GM19324 (cell line): ENCODE data around the gene LIPG.
"Not testable (repeated sequence)": the region's sequence is repeated elsewhere in the genome, so short reads cannot be mapped to it uniquely, and the experiment has no call there.

Experiments used
- ATAC-seq: cut with Tn5 transposase; IDR thresholded peaks from one replicate; pipeline ENCODE4 v1.9.1; 2021; ENCODE audit warnings: mild to moderate bottlenecking, moderate library complexity; ENCODE audit not compliant: unreplicated experiment, low FRiP score

The LIPG gene

DNA sequence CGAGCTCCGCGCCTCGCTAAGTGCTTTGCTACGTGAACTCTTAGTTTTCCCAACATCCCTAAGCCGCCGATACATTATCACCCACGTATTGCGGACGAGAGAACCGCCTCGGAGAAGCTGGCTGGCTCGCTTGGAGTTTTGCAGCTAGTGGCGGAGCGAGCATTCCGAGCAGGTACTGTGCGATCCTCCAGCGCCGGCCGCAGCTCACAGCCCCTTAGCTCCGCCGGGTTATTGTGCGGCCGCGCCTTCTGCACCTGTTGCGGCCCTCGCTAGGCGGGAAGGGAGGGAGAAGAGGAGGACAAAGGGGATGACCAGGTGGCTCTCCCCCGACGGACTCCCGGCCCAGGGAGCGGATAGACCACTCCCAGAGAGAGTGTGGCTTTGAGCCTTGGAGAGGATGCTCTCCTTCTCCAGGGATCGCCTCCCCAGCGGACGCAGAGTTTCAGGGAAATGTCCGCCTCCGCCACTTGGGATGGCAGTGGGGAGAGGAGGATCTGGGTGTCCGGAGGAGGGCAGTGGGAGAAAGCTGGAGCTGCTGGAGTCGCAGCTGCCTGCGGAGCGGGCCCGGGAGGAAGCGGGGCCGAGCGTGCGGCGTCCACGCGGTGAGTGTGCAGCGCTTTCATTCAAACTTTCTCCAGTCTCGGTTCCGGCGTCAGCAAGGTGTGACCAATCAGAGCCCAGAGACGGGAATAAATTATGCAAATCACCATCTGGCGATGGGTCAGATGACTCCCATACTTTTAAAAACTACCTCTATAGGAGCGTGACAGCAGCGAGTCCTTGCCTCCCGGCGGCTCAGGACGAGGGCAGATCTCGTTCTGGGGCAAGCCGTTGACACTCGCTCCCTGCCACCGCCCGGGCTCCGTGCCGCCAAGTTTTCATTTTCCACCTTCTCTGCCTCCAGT lies at the start of gene LIPG:
Gene LIPG, plus strand, starts transcription at position 769 of the 905 bp plus-strand sequence. CDS start 252 bp downstream, outside the sequence.
- ATAC-seq: no peak

DNA sequence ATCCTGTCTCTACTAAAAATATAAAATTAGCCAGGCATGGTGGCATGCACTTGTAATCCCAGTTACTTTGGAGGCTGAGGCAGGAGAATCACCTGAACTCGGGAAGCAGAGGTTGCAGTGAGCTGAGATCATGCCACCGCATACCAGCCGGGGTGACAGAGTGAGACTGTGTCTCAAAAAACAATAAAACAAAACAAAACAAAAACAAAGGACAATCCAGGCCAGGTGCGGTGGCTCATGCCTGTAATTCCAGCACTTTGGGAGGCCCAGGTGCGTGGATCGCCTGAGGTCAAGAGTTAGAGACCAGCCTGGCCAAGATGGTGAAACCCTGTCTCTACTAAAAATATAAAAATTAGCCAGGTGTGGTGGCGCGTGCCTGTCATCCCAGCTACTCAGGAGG lies 49.0 kb upstream of the LIPG start:
- not testable (repeated sequence) for ATAC-seq

DNA sequence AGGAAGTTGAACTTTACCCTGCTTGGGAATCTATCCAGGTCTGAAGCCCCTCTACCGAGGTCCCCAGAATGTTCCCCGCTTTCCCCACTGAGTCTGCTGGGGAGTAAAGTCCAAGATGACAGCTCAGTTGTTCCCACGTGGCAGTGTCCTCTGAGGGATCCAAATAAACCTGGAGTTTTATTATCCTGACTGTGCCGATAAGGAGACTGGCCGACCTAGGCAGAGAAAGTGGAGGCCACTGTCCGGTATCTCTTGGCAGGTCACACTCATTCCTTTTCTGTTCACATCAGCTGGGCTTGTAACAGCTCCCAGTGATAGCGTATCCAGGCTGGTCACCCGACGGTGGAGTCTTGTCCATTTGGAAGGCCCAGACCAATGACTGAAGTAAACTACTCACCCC lies 47.3 kb upstream of the LIPG start:
- ATAC-seq: no peak

DNA sequence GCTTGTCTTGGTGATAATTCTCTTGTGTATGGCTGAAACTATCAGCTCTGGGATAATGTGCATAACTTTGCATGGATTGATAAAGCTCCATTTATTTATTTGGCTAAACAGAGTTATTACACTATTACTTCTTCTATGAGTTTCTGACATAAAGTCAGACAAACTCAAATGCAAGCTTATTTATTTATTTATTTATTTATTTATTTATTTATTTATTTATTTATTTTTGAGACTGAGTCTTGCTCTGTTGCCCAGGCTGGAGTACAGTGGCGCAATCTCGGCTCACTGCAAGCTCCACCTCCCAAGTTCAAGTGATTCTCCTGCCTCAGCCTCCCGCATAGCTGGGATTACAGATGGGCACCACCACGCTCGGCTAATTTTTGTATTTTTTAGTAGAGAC lies 46.9 kb upstream of the LIPG start:
- not testable (repeated sequence) for ATAC-seq

DNA sequence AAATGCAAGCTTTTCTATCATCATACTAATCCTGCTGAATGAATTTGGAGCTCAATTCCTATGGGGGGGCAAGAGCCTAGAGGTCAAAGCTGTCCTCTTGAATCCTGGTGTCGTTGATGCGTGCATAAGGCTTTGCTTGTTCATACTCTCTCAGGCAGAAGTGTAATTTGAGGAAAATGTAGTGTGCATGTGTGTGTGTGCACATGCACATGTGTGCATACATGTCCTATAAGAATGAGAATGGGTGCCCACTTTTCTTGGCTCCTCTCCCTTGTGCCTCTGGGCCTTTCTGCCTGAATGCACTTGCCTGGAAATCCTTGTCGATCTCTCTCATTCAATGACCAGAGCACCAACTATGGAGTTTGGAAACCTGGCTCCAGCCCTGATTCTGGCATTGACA lies 46.3 kb upstream of the LIPG start:
- no peak for ATAC-seq

DNA sequence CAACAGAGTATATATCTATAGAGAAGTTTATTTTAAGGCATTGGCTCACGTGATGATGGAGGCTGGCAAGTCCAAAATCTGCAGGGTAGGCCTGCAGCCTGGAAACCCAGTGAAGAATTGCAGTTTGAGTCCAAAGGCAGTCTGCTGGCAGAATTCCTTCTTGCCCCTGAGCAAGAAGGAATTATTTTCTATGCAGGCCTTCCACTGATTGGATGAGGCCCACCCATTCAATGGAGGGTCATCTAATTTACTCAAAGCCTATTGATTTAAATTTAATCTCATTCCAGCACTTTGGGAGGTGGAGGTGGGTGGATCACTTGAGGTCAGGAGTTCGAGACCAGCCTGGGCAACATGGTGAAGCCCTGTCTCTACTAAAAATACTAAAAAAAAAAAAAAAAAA lies 44.4 kb upstream of the LIPG start:
- no peak for ATAC-seq

DNA sequence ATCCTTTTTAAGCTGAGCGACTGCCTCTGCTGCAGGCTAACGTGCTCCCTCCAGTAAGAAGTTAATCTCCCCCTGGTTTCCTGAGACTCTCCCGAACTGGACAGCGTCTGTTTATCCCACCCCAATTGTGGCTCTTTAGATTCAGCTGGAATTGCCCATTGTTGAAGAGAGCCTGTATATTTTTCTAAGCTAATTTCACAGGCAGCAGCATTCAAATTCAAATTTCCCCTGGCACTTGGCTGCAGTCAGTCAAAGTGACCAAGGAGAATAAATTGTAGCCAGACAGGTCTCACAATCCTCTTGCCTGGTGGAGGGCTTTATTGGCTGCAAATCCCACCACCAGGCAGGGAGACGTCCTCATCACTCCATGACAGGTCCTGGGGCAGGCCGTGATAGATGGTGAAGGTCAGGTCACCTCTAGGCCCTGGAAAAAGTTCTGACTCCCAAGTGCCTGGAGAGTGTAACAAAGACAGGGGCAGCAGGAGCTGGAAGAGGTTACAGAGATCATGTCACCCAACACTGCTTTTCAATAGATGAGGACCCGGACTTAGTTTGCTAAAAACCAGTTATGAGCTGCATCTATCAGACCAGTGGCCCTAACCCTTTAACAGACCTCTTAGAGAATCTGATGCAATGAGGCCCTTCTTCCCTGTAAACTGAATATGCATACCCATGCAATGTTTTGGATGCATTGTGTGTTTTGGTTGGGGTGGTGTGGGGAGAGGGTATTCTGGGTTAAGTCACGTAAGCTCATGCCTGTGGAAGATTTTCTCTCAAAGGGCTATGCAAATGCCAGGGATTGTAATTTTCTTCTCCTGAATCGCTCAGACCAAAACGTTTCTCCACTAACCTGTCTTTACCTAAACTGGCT lies 42.5 kb upstream of the LIPG start:
- no peak for ATAC-seq

DNA sequence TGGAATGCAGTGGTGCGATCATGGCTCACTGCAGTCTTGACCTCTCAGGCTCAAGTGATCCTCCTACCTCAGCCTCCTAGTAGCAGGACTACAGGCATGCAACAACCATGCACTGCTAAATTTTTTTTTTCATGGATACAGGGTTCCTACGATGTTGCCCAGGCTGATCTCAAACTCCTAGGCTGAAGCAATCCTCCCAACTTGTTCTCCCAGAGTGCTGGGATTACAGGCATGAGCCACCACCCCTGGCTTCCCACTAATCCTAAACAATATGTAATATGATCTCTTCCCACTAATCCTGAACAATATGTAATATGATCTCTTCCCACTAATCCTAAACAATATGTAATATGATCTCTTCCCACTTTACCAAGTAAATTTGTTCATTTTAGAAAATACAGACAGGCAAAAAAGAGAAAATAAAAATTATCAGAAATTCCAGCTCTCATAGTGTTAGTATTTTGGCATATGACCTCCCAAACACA lies 41.2 kb upstream of the LIPG start:
- no peak for ATAC-seq

DNA sequence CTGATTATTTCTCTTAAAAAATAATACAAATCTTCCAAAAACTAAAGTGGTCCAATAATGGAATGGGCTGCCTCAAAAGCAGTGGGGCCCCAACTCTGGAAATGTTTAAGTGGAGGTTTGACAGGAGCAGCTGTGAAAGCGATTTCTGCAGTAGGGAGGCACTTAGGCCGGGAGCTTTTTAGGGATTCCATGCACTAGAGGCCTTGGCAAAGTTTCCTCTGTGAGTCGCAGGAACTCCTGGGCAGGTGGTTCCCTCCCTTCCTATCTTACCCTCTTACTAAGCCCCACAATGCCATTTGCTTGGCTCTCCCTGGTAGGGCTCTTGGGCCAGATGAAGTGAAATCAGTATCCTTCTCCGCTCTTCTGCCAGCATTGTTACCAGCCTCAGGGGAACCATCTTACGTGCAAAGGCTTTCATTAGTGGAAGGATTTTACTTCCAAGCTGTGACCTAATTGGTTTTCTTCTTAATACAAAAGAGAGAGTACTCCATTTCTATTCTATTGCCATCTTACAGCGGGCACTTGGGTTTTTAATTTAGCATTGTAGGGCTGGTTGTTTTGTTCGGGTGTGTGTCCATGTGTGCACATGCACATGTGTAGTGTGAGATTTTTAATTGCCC lies 40.5 kb upstream of the LIPG start:
- no peak for ATAC-seq

DNA sequence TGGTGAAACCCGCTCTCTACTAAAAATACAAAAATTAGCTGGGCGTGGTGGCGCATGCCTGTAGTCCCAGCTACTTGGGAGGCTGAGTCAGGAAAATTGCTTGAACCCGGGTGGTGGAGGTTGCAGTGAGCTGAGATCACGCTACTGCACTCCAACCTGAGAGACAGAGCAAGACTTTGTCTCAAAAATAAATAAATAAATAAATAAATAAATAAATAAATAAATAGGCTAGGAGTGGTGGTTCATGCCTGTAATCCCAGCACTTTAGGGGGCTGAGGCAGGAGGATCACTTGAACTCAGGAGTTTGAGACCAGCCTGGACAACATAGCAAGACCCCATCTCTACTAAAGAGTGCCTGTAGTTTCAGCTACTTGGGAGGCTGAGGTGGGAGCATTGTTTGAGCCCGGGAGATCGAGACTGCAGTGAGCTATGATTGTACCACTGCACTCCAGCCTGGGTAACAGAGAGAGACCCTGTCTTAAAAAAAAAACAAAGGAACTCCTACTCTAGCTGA lies 38.2 kb upstream of the LIPG start:
- ATAC-seq: not testable (repeated sequence)

DNA sequence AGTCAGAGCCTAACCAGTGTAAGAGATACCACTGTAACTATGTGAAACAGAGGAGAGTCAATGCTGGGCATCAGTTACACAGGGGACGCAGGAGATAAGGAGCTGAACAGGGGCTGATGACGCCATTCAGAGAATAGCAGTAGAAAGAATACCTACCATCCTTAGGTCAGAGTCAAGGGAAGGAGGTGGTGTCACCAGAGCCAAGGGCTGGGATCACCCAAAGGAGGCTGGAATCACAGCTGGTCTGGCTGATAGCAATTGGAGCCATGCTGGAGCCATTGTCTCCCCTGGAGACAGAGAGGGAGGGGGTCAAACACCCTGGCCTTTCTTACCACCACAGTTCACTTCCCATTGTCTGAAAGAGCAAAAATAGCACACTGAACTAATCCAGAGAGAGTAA lies 37.5 kb upstream of the LIPG start:
- no peak for ATAC-seq

DNA sequence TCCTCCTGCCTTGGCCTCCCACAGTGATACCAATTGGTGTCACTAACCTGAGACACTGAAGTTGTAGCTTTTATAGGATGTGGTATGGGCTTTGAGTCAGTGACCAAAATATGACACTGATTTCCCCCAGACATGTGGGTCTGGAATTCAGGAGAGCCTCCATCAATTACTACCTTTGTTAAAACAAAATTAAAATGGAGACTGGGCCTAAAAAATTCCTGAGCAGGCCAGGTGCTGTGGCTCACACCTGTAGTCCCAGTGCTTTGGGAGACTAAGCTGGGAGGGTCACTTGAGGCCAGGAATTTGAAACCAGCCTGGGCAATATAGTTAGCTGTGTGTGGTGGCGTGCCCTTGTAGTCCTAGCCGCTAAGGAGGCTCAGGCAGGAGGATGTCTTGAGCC lies 36.9 kb upstream of the LIPG start:
- no peak for ATAC-seq

DNA sequence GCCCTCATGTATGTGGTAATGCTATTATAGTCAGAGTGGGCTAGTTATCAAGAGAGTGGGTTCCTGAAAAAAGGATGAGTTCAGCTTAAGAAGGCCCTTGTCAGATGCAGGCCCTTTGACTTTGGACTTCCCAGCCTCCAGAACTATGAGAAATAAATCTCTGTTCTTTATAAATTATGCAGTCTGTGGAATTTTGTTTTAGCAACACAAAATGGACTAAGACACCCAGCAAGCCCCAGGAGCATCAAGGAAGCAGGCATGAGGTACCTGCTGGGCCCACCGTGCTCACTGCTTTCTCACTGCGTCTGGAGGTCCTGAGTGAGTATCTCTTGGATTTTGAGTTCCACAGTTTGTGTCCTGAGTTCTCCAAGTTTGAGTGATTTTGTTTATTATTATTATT lies 35.9 kb upstream of the LIPG start:
- no peak for ATAC-seq

DNA sequence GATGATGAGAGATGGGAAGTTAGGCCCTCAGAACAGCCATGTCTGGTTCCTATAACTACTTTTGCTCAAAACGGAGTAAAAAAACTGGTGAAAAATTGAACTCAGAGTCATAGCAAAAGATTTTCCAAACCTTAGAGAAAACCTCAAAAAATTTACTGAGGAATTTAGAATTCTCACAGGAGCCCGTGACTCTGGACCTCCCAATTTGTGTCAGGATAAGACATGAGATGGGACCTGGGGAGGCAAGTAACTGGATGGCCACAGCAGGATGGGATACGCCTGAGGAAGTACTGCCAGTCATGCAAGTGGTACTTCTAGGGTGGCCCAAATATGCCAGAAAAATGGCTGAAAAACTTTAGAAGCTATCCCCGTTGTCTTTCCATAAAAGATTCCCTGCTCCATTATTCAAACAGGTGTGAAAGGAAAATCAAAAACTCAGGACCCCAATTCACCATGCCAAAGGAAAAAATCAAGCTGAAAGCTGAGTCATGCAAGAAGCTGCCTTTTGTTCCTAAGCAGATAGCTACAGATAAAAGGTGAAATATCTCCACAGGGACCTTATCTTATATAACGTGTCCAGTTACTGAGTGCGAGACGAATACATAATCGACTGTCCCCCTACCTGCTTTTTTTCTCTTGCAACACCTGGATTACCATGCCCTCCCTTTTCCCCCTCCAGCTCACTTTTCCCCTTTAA lies 34.1 kb upstream of the LIPG start:
- no peak for ATAC-seq

DNA sequence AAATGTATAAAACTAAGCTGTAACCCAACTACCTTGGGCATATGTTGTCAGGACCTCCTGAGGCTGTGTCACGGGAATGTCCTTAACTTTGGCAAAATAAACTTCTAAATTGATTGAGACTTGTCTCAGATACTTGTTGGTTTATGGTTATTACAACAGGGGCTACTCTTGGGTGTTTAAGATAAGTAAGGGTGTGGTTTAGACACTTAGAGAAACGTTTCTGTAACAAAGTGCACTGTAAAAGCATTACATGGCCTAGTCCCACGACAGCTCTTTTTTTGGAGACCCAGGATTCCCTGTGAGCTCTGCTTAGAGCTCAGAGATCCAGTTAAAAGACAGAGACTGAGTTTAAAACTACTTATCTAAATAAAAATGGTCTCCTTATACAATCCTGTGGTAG lies 32.3 kb upstream of the LIPG start:
- ATAC-seq: no peak

DNA sequence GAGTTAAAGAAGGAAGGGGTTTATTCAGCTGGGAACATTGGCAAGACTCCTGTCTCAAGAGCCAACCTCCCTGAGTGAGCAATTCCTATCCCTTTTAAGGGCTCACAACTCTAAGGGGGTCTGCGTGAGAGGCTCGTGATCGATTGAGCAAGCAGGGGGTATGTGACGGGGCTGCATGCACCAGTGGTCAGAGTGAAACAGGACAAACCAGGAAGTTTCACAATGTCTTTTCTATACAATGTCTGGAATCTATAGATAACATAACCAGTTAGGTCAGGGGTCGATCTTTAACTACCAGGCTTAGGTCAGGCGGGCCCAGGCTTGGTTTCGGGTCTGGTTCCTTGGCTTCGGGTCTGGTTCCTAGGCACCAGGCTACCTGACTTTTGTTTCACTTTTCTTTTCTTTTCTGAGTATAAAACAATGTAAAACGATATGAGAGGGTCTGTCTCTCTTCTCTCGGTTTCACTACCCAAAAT lies 30.1 kb upstream of the LIPG start:
- ATAC-seq: no peak

DNA sequence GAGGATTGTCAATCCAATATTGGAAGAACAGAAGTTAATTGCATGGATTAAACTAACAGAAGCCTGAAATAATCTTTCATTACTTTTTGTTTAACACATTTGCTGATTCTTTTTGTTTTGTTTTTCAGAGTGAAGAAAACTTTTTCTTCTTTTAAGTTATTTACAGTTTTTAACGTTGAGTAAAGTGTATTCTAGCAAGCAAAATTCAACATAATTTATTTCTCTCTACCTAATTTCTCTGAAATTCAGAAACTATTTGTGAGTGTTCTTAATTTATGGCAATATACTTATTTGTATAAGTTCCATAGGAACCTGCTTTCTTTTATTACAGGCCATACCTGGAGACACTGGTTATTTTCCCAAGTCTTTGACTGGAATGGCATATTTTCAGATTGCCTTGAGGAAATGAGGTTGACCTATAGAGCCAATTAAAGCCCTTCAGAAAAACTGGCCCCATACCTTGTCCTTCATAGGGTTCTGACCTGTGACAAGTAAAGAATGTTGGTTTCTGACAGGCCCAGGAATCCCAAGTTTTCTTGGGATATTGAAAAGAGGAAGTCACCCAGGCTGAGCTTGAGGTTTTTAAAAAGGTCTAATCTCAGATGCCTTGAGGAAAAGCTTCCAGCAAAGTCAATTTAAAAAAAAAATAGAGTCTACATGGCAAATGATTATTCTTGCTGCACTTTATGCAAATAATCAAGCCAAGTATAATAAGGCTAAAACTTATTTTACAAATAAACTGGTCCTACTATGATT lies 26.8 kb upstream of the LIPG start:
- no peak for ATAC-seq

DNA sequence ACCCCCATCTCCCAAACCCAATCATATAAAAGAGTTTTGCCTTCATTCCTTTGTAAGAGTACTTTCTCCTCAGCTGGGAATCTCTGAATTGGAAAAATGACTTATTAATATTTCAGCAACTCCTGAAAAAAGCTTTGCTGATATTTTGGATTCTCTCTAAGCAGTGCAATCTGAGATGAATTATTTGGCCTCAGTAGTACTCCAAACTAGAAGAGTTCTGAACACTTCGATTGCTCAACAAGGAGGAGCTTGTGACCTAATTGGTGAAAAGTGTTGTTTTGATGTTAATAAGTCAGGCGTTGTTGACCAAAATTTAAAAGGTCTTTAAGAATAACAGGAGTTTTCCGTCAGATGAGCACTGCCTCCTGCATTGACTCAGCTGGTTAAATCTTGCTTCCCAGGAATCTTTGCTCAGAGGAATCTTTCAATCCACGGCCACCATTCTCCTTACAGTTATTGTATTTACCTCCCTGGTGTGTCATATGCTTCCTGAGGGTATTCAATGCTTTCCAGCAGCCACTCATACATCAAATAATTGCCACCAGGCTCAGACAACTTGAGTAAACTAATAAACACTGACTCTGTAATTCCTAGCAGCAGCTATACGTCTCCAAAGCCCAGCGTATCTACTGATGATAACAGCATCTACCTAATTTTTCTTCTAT lies 24.5 kb upstream of the LIPG start:
- no peak for ATAC-seq

DNA sequence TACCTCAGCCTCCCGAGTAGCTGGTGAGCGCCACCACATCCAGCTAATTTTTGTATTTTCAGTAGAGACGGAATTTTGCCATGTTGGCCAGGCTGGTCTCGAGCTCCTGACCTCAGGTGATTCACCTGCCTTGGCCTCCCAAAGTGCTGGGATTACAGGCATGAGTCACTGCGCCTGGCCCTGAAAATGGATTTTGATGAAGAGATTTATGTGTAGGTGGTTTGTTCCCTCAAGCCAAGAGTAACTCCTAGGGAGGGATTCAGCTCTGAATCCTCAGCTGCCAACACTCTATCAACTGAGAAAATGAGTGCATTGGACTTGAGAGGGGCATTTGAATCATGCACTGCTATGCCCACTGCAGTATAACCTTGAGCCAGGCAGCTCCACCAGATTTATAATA lies 17.5 kb upstream of the LIPG start:
- ATAC-seq: no peak
